AG20443 (cell line): ENCODE data around the gene ANAPC2.

Source experiments
- DNase-seq: peaks from one replicate; pipeline ENCODE4 v3.0.0; 2012; ENCODE audit warnings: low spot score, mixed read lengths

Gene ANAPC2

DNA sequence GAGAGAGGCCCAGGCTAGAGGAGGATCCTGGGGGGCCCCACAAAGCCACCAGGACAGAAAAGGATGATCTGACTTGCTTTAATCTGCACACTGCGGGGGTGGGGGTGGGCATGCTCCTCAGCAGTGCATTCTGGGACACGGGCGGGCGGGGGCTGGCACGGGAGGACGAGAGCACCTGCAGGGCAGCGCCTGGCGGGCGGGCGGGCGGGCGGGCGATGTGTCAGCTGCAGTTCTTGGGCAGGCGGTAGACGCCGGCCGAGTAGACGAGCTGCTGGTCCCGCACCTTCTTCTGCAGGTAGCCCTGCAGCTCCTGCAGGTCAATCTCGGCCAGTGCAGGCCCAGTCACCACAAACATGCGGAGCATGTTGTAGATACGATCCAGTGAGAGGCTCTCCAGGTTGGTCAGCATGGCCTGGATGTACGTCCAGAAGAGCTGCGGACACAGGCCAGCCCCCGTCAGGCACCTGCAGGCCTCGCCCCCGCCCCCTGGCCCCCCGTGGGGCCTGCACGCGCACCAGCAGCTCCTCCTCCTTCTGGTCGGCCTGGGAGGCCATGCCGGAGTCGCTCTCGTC lies 13.6 kb downstream of the ANAPC2 start:
- no peak for DNase-seq

- no peak for DNase-seq
Observed at GRCh38 chr9:137173796-137174664, 14.3 kb downstream of the ANAPC2 start.

DNA sequence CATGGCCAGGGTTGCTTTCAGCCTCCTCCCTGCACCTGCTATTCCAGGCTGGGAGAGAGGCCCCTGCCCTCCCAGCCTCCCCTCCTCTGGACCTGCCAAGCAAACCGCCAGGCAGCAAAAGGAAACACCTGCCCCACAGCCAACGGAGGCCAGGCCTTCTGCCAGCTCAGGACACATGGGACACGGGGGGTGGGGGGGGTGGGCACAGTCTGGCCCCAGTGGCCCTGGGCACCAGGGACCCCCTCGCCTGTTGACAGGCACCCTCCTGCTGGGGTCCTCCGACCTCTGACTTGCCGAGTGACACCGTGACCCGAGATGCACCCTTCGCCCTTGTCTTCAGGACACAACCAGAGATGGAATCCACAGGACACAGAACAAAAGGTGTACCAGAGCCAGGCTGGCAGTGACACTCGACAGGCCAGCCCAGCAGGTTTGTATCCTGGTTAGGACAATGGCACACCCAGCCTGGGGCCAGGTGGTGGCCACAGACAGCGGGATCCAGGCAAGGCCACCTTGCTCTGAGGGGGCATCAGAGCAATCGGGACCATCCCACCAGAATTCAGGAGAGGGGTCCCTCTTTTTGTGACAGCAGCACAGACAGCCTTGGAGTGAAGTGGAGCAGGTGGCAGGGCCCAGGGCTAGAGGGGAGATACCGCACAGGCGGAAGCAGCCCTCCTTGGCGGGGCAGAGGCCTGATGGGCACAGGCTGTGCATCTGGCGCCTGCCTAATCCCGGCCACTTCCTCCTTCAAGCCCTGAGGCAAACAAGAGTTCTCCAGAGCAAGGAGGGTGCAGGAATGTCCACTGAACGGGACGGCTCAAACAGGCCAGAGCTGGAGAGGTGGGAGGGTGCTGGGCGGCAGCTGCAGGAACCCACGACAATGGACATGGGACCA lies 15.2 kb downstream of the ANAPC2 start:
- peak; percentile 10 for DNase-seq

DNA sequence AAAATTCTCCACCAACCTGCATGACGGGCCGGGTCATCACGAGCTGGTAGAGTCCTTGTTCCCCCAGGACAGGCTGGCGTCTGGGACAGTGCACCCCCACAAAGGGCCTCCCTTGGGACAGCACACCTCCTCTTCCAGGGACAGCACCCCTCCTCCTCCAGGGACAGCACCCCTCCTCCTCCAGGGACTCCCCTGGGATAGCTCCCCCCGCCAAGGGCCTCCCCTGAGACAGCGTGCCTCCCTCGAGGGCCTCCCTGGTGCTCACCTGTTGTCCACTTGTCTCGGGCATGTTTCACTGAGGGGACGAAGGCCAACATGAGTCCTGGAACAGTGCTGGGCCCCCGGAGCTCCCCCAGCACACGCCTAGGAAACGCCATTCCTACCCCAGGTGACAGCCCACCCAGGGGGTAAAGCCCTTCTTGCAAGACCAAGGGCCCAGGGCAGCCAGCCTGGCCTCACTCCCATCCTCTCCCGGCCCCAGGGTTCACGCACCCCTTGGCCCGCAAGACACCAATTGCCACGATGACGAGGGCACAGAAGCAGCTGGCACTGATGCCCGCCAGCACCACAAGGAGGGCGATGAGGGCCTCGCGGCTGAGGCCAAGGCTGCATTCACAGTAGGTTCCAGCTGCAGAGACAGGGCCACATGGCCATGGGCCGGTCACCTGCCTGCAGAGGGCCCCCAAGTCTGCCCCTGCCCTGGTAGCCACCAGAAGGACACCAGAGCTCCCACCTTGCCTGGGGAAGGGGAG lies 17.0 kb downstream of the ANAPC2 start:
- peak; percentile 7 for DNase-seq

GRCh38 chr9:137170486-137171148 lies 17.7 kb downstream of the ANAPC2 start:
- DNase-seq = peak; percentile 8

- DNase-seq = peak; percentile 10
Observed at GRCh38 chr9:137169896-137170358, 18.4 kb downstream of the ANAPC2 start, which contains the start of gene LRRC26. Gene LRRC26, minus strand, starts transcription at chr9:137170051. Its CDS starts 108 bp downstream, at chr9:137169943.

- peak; percentile 73 for DNase-seq
Observed at GRCh38 chr9:137168904-137169856, 19.2 kb downstream of the ANAPC2 start.

- no peak for DNase-seq
Observed at GRCh38 chr9:137168573-137168903, 19.8 kb downstream of the ANAPC2 start.

DNA sequence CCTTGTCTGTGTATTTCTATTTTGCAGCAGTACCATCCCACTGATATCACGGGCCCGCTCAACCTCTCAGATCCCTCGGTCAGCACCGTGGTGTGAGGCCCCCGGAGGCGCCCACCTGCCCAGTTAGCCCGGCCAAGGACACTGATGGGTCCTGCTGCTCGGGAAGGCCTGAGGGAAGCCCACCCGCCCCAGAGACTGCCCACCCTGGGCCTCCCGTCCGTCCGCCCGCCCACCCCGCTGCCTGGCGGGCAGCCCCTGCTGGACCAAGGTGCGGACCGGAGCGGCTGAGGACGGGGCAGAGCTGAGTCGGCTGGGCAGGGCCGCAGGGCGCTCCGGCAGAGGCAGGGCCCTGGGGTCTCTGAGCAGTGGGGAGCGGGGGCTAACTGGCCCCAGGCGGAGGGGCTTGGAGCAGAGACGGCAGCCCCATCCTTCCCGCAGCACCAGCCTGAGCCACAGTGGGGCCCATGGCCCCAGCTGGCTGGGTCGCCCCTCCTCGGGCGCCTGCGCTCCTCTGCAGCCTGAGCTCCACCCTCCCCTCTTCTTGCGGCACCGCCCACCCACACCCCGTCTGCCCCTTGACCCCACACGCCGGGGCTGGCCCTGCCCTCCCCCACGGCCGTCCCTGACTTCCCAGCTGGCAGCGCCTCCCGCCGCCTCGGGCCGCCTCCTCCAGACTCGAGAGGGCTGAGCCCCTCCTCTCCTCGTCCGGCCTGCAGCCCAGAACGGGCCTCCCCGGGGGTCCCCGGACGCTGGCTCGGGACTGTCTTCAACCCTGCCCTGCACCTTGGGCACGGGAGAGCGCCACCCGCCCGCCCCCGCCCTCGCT lies 20.4 kb downstream of the ANAPC2 start:
- no peak for DNase-seq

- DNase-seq = no peak
Observed at GRCh38 chr9:137167277-137167746, 21.0 kb downstream of the ANAPC2 start.

GRCh38 chr9:137166380-137167229 lies 21.8 kb downstream of the ANAPC2 start:
- no peak for DNase-seq

- DNase-seq = no peak
Observed at GRCh38 chr9:137165250-137165836, 23.0 kb downstream of the ANAPC2 start.

GRCh38 chr9:137164370-137165249 lies 23.8 kb downstream of the ANAPC2 start:
- no peak for DNase-seq

DNA sequence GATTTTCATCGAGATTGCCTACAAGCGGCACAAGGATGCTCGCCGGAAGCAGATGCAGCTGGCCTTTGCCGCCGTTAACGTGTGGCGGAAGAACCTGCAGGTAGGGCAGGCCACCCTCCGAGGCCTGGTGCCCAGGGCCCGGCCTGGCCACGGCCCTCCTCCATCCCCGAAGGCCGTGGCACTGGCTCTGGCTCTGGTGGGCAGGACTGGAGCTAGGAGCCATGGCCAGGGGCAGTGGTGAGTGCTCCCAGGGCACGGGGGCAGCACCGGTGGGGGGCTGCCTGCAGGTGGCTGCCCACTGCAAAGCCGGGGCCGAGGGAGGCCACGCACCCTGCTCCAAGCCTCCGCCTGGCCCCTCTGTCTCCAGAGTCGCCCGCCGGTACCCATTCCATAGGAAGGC lies 24.6 kb downstream of the ANAPC2 start:
- no peak for DNase-seq

GRCh38 chr9:137163365-137163715 lies 25.0 kb downstream of the ANAPC2 start:
- no peak for DNase-seq

GRCh38 chr9:137162505-137163364 lies 25.6 kb downstream of the ANAPC2 start:
- peak; percentile 58 for DNase-seq
